OCI-LY3 (cell line): Measurements from ENCODE around the gene PPP2R1B.

Source experiments
- H2AFZ ChIP-seq: fragments of 200-600, 300-600 bp; shearing (Covaris generic); 2 replicates; pipeline ENCODE4 v1.6.0; 2014; ENCODE audit warnings: antibody characterized with exemption, low read depth, low read length
- H3K27ac ChIP-seq: fragments of 200-600, 300-600 bp; sonication (generic); 2 replicates; pipeline ENCODE4 v1.5.1; 2014; ENCODE audit warnings: mild to moderate bottlenecking, low read length, moderate library complexity, mixed read lengths
- H3K27me3 ChIP-seq: fragments of 200-600, 300-600 bp; sonication (generic); 2 replicates; pipeline ENCODE4 v1.6.1; 2014; ENCODE audit warnings: low read depth, low read length, mixed read lengths
- H3K36me3 ChIP-seq: fragments of 200-600, 300-600 bp; sonication (generic); replicated peaks from 2 replicates; pipeline ENCODE3; 2014; ENCODE audit warnings: low read depth, low read length, mixed read lengths
- H3K4me1 ChIP-seq: fragments of 300-600, 200-600 bp; sonication (generic); 2 replicates; pipeline ENCODE4 v1.6.1; 2014; ENCODE audit warnings: low read length, mixed read lengths
- H3K4me2 ChIP-seq: fragments of 200-600, 300-600 bp; sonication (generic); 2 replicates; pipeline ENCODE4 v1.6.1; 2014; ENCODE audit warnings: low read length, mixed read lengths
- H3K4me3 ChIP-seq: fragments of 300-600, 200-600 bp; sonication (generic); 2 replicates; pipeline ENCODE4 v1.5.1; 2014; ENCODE audit warnings: antibody characterized with exemption, mild to moderate bottlenecking, low read length, moderate library complexity
- H3K79me2 ChIP-seq: fragments of 300-600, 200-600 bp; shearing (Covaris generic); 2 replicates; pipeline ENCODE4 v1.6.1; 2014; ENCODE audit warnings: mild to moderate bottlenecking, low read length, mixed read lengths
- H3K9ac ChIP-seq: fragments of 300-600, 200-600 bp; shearing (Covaris generic); 2 replicates; pipeline ENCODE4 v1.6.0; 2014; ENCODE audit warnings: mild to moderate bottlenecking, low read length, moderate library complexity
- H3K9me3 ChIP-seq: fragments of 200-600, 300-600 bp; shearing (Covaris generic); 2 replicates; pipeline ENCODE4 v1.6.1; 2014; ENCODE audit warnings: low read length, mixed read lengths; ENCODE audit not compliant: insufficient read depth
- H4K20me1 ChIP-seq: fragments of 200-600, 300-600 bp; sonication (generic); 2 replicates; pipeline ENCODE4 v1.6.1; 2016; ENCODE audit warnings: low read length, mixed read lengths; ENCODE audit not compliant: insufficient read depth
- CTCF ChIP-seq: fragments of 200-600, 300-600 bp; sonication (generic); IDR thresholded peaks from 2 replicates; pipeline ENCODE4 v1.5.1; 2014; ENCODE audit warnings: antibody characterized with exemption, low read length, low read depth
- EZH2phosphoT487 ChIP-seq: fragments of 200-600 bp; shearing (Covaris generic); IDR thresholded peaks from 2 replicates; pipeline ENCODE4 v1.6.1; 2018; ENCODE audit warnings: antibody characterized with exemption, mixed run types, low read depth

PPP2R1B gene

GRCh38 chr11:111807076-111807475, 40.9 kb upstream of the PPP2R1B start:
- Histone ChIP-seq H3K27ac (no peak overlapping the region), H3K9me3 (no peaks in the 10 kb centered on the region), H3K4me1 (no peaks in the 10 kb centered on the region; the same call in 1 of the 2 replicates), H3K4me3 (no peak overlapping the region), H3K36me3 (peaks cover 31% of the 10 kb centered on the region), H3K4me2 (no peak overlapping the region), H2AFZ (no peak overlapping the region), H3K79me2 (no peaks in the 10 kb centered on the region), H3K9ac (no peak overlapping the region), H3K27me3 (no peaks in the 10 kb centered on the region), H4K20me1 (no peaks in the 10 kb centered on the region)
- no peak for TF ChIP-seq CTCF
- no peak for TF ChIP-seq EZH2phosphoT487

GRCh38 chr11:111801135-111801534, 34.9 kb upstream of the PPP2R1B start:
- Histone ChIP-seq H3K4me2 (no peak overlapping the region), H3K4me1 (peaks cover 34% of the 10 kb centered on the region), H3K27ac (no peak overlapping the region), H3K79me2 (no peaks in the 10 kb centered on the region), H3K27me3 (no peaks in the 10 kb centered on the region), H3K4me3 (no peak overlapping the region), H3K36me3 (peaks cover 45% of the 10 kb centered on the region), H3K9me3 (peaks cover 12% of the 10 kb centered on the region; the same call in 1 of the 2 replicates), H4K20me1 (no peaks in the 10 kb centered on the region), H2AFZ (no peak overlapping the region), H3K9ac (no peak overlapping the region)
- TF ChIP-seq CTCF (no peak), EZH2phosphoT487 (no peak)

GRCh38 chr11:111798279-111798678, 32.1 kb upstream of the PPP2R1B start:
- H3K9me3 ChIP-seq = peaks cover 12% of the 10 kb centered on the region; the same call in 1 of the 2 replicates
- no peak overlapping the region for H3K27ac ChIP-seq
- no peak overlapping the region for H3K9ac ChIP-seq
- H3K4me1 ChIP-seq = peaks cover 51% of the 10 kb centered on the region
- no peaks in the 10 kb centered on the region for H3K79me2 ChIP-seq
- H4K20me1 ChIP-seq = no peaks in the 10 kb centered on the region
- no peak overlapping the region for H3K4me3 ChIP-seq
- H3K4me2 ChIP-seq = no peak overlapping the region
- peaks cover 46% of the 10 kb centered on the region for H3K36me3 ChIP-seq
- no peaks in the 10 kb centered on the region for H3K27me3 ChIP-seq
- TF ChIP-seq CTCF (no peak), EZH2phosphoT487 (no peak)
- no peak overlapping the region for H2AFZ ChIP-seq

- H3K9ac ChIP-seq = no peak overlapping the region; the same call in 1 of the 2 replicates
- H3K27ac ChIP-seq = peak overlapping the region; percentile 89
- no peaks in the 10 kb centered on the region for H4K20me1 ChIP-seq
- H3K4me3 ChIP-seq = no peak overlapping the region
- no peaks in the 10 kb centered on the region for H3K27me3 ChIP-seq
- H3K79me2 ChIP-seq = no peaks in the 10 kb centered on the region
- H3K36me3 ChIP-seq = peaks cover 43% of the 10 kb centered on the region
- H3K4me1 ChIP-seq = peaks cover 51% of the 10 kb centered on the region
- peaks cover 12% of the 10 kb centered on the region; the same call in 1 of the 2 replicates for H3K9me3 ChIP-seq
- peak overlapping the region; percentile 67 for H3K4me2 ChIP-seq
- H2AFZ ChIP-seq = no peak overlapping the region
- TF ChIP-seq EZH2phosphoT487 (no peak), CTCF (no peak)
These were observed 31.0 kb upstream of the PPP2R1B start for GRCh38 chr11:111797145-111797581.
